ENCODE measurements around the gene BABAM2. TPM values are rescaled to one million over a fixed set of nuclear protein-coding genes. Genes with fewer than 3 reads are reported as not detected.

BABAM2 gene
- polyA plus RNA-seq, 3 donors = 33.2 to 52.8 (median 49.3) TPM

- no CpG with 5 or more reads among the region's 4 CpGs for WGBS (ENCODE audit: insufficient coverage)
These were observed 406.4 kb downstream of the BABAM2 start for GRCh38 chr2:28296904-28297303.

GRCh38 chr2:28297531-28297930 lies 407.0 kb downstream of the BABAM2 start:
- no peaks in the 10 kb centered on the region for H3K4me1 Mint-ChIP-seq
- H2AFZ ChIP-seq (ENCODE audit: insufficient read depth, low read depth, low read length, poor library complexity, severe bottlenecking) = no peak overlapping the region
- no CpG with 5 or more reads among the region's 2 CpGs for whole genome bisulfite sequencing (ENCODE audit: insufficient coverage)
- no peak overlapping the region for H3K27ac ChIP-seq (ENCODE audit: low read depth in 1 of 2, low read length in 2 of 2)
- no peaks in the 10 kb centered on the region for H3K27me3 ChIP-seq (ENCODE audit: control insufficient read depth in 2 of 2, insufficient read depth in 2 of 2, low read length in 2 of 2)
- H3K4me1 ChIP-seq (ENCODE audit: control insufficient read depth in 1 of 2, insufficient read depth in 2 of 2, low read length in 2 of 2) = no peaks in the 10 kb centered on the region
- H3K27ac Mint-ChIP-seq = no peak overlapping the region
- H3K9me3 Mint-ChIP-seq = peaks cover 0 to 2% (median 0%) of the 10 kb centered on the region in 7 donors
- no peak overlapping the region for H3K4me2 ChIP-seq (replicated peaks; ENCODE audit: extremely low read depth, low read length, poor library complexity, severe bottlenecking)
- H3K79me2 ChIP-seq (ENCODE audit: insufficient read depth, low read length) = no peaks in the 10 kb centered on the region
- no peak for TF ChIP-seq CTCF (IDR thresholded peaks at IDR 0.05)
- H3K36me3 ChIP-seq (replicated peaks in 1 of 2; ENCODE audit: control insufficient read depth in 1 of 2, insufficient read depth in 2 of 2, low read length in 2 of 2) = peaks cover 7 to 44% of the 10 kb centered on the region in 2 donors
- H3K27me3 Mint-ChIP-seq (ENCODE audit: low read depth in 3 of 3) = no peaks in the 10 kb centered on the region
- H3K9ac ChIP-seq (ENCODE audit: insufficient read depth, low read length, poor library complexity, severe bottlenecking) = no peak overlapping the region
- no peak overlapping the region for H3K4me3 ChIP-seq (replicated peaks in 1 of 3; ENCODE audit: low read depth in 2 of 3, low read length in 3 of 3)
- H4K20me1 ChIP-seq (ENCODE audit: insufficient read depth, low read length) = no peaks in the 10 kb centered on the region
- no peak for DNase-seq
- intact Hi-C loops (cut with micrococcal nuclease) = no loop called here
- no peak overlapping the region for H3K4me3 Mint-ChIP-seq
- H3K36me3 Mint-ChIP-seq = peaks cover 40 to 42% of the 10 kb centered on the region in 2 donors
- H3K9me3 ChIP-seq (replicated peaks in 1 of 2; ENCODE audit: control insufficient read depth in 1 of 2, insufficient read depth in 1 of 2, low read length in 2 of 2) = no peaks in the 10 kb centered on the region

More at GRCh38 chr2:28296904-28297303, 406.4 kb downstream of the BABAM2 start:
- Mint-ChIP-seq H3K9me3 (no peaks in the 10 kb centered on the region), H3K27ac (no peak overlapping the region), H3K4me1 (no peaks in the 10 kb centered on the region), H3K36me3 (peaks cover 39 to 40% of the 10 kb centered on the region in 2 donors), H3K4me3 (no peak overlapping the region), H3K27me3 (ENCODE audit: low read depth in 3 of 3) (no peaks in the 10 kb centered on the region)
- Histone ChIP-seq H3K4me1 (ENCODE audit: control insufficient read depth in 1 of 2, insufficient read depth in 2 of 2, low read length in 2 of 2) (no peaks in the 10 kb centered on the region), H2AFZ (ENCODE audit: insufficient read depth, low read depth, low read length, poor library complexity, severe bottlenecking) (no peak overlapping the region), H3K9me3 (replicated peaks in 1 of 2; ENCODE audit: control insufficient read depth in 1 of 2, insufficient read depth in 1 of 2, low read length in 2 of 2) (no peaks in the 10 kb centered on the region), H3K27me3 (ENCODE audit: control insufficient read depth in 2 of 2, insufficient read depth in 2 of 2, low read length in 2 of 2) (no peaks in the 10 kb centered on the region), H3K9ac (ENCODE audit: insufficient read depth, low read length, poor library complexity, severe bottlenecking) (no peak overlapping the region), H3K27ac (ENCODE audit: low read depth in 1 of 2, low read length in 2 of 2) (no peak overlapping the region), H3K4me3 (replicated peaks in 1 of 3; ENCODE audit: low read depth in 2 of 3, low read length in 3 of 3) (no peak overlapping the region), H3K4me2 (replicated peaks; ENCODE audit: extremely low read depth, low read length, poor library complexity, severe bottlenecking) (no peak overlapping the region), H4K20me1 (ENCODE audit: insufficient read depth, low read length) (no peaks in the 10 kb centered on the region), H3K36me3 (replicated peaks in 1 of 2; ENCODE audit: control insufficient read depth in 1 of 2, insufficient read depth in 2 of 2, low read length in 2 of 2) (peaks cover 7 to 38% of the 10 kb centered on the region in 2 donors), H3K79me2 (ENCODE audit: insufficient read depth, low read length) (no peaks in the 10 kb centered on the region)
- DNase-seq = peak in 1 of 3 donors; percentile 51
- TF ChIP-seq CTCF (IDR thresholded peaks at IDR 0.05) = no peak
- intact Hi-C loops (cut with micrococcal nuclease) = no loop called here
